Body of pancreas (tissue), 4 donors: ENCODE results near the gene UBASH3A. TPM values are rescaled to one million over a fixed set of nuclear protein-coding genes. Genes with fewer than 3 reads are reported as not detected.

Source experiments
- ATAC-seq: fragments of 150-250 bp; one replicate; pipeline ENCODE4 v1.9.1; 2016
- DNase-seq, 4 donors: peaks; one replicate each; pipeline ENCODE4 v3.0.0-alpha.2; 2019
- H3K27ac ChIP-seq, 4 donors: fragments of 200-600 bp; sonication (generic); 1 replicate in 3 of 4; 2 replicates in 1 of 4; pipeline versions ENCODE4 v1.5.1 to v1.6.1; 2016 to 2019; ENCODE audit warnings: mild to moderate bottlenecking in 1 of 4, mixed read lengths in 1 of 4, moderate library complexity in 1 of 4
- H3K27me3 ChIP-seq, 2 donors: fragments of 200-600 bp; sonication (generic); one replicate each; pipeline ENCODE4 v1.6.0; 2016; ENCODE audit warnings: mild to moderate bottlenecking in 1 of 2
- H3K36me3 ChIP-seq, 2 donors: fragments of 200-600 bp; sonication (generic); replicated peaks in 1 of 2; 2 replicates each; pipeline ENCODE4 v1.5.1; 2016; ENCODE audit warnings: low read depth in 2 of 2; ENCODE audit not compliant: insufficient read depth in 1 of 2
- H3K4me1 ChIP-seq: fragments of 200-600 bp; sonication (generic); one replicate; pipeline ENCODE4 v1.6.0; 2016
- H3K4me3 ChIP-seq, 2 donors: fragments of 200-600 bp; sonication (generic); 1 replicate in 1 of 2; 2 replicates in 1 of 2; pipeline ENCODE4 v1.5.1; 2016 to 2019
- H3K9me3 ChIP-seq, 3 donors: fragments of 200-600 bp; sonication (generic); 1 replicate in 2 of 3; 2 replicates in 1 of 3; pipeline ENCODE4 v1.5.1; 2016
- CTCF ChIP-seq, 7 experiments: fragments of 450-650 bp in 4 of 7; fragments of 200-600 bp in 3 of 7; sonication (generic) in 3 of 7; IDR thresholded peaks; one replicate each; pipeline ENCODE4 v1.5.1; 2016 to 2019; ENCODE audit warnings: antibody characterized with exemption in 7 of 7
- POLR2A ChIP-seq, 3 donors: fragments of 450-650 bp; IDR thresholded peaks; one replicate each; pipeline ENCODE4 v1.6.1; 2016; ENCODE audit warnings: antibody characterized with exemption in 3 of 3, mild to moderate bottlenecking in 2 of 3
- WGBS, 2 donors: methylation state at CpG; one replicate each; pipeline ENCODE4 v1.1.5; 2017; 5-methylcytosine and 5-hydroxymethylcytosine counted together
- intact Hi-C: fragments of 100-400 bp; cut with DNase I; formaldehyde crosslinking; loops from one replicate; pipeline ENCODE4 v1.15.1; 2023
- total RNA-seq, 2 donors: library from RNA; depleted of rRNA; stranded (reverse); fragments of >200 nt; gene quantifications; one replicate each; pipeline ENCODE4 v1.1.0, GENCODE V29; 2016

UBASH3A gene
- total RNA-seq, 2 donors from 2014 or later, result 0.26 TPM; not detected in 1

GRCh38 chr21:42453986-42454570 is 50.4 kb downstream of the UBASH3A start:
- H3K27me3 ChIP-seq, result no peaks in the 10 kb centered on the region
- intact Hi-C loops, result no loop called here
- H3K36me3 ChIP-seq, result no peaks in the 10 kb centered on the region
- TF ChIP-seq POLR2A (IDR thresholded peaks at IDR 0.05) (no peak), CTCF (IDR thresholded peaks at IDR 0.05) (no peak)
- ATAC-seq (no peak), DNase-seq (no peak)
- no peak overlapping the region for H3K4me3 ChIP-seq
- H3K27ac ChIP-seq, result no peak overlapping the region
- peaks cover 8% of the 10 kb centered on the region for H3K4me1 ChIP-seq
- no peaks in the 10 kb centered on the region for H3K9me3 ChIP-seq
- 70 to 74% methylated on average over 16 to 19 of the region's 19 CpGs for WGBS, 2 donors

GRCh38 chr21:42454786-42455185 is 51.1 kb downstream of the UBASH3A start:
- Histone ChIP-seq H3K4me3 (no peak overlapping the region), H3K27me3 (no peaks in the 10 kb centered on the region), H3K27ac (no peak overlapping the region), H3K36me3 (no peaks in the 10 kb centered on the region), H3K4me1 (peaks cover 15% of the 10 kb centered on the region), H3K9me3 (no peaks in the 10 kb centered on the region)
- intact Hi-C loops, result no loop called here
- 70 to 86% methylated on average over 9 of the region's 9 CpGs for WGBS, 2 donors
- no peak for TF ChIP-seq POLR2A (IDR thresholded peaks at IDR 0.05)
- no peak for TF ChIP-seq CTCF (IDR thresholded peaks at IDR 0.05)
- DNase-seq (no peak), ATAC-seq (no peak)

- H3K4me1 ChIP-seq, result peaks cover 15% of the 10 kb centered on the region
- WGBS, 2 donors, result 76 to 85% methylated on average over 9 of the region's 9 CpGs
- no peak for ATAC-seq
- DNase-seq, result no peak
- no peak overlapping the region for H3K4me3 ChIP-seq
- H3K27me3 ChIP-seq, result no peaks in the 10 kb centered on the region
- no peak overlapping the region for H3K27ac ChIP-seq
- intact Hi-C loops, result no loop called here
- no peaks in the 10 kb centered on the region for H3K9me3 ChIP-seq
- no peak for TF ChIP-seq CTCF (IDR thresholded peaks at IDR 0.05)
- no peak for TF ChIP-seq POLR2A (IDR thresholded peaks at IDR 0.05)
- no peaks in the 10 kb centered on the region for H3K36me3 ChIP-seq
These were observed 51.5 kb downstream of the UBASH3A start for GRCh38 chr21:42455196-42455595.

- Histone ChIP-seq H3K27me3 (no peaks in the 10 kb centered on the region), H3K36me3 (no peaks in the 10 kb centered on the region), H3K9me3 (no peaks in the 10 kb centered on the region), H3K4me1 (peaks cover 17% of the 10 kb centered on the region), H3K4me3 (no peak overlapping the region), H3K27ac (no peak overlapping the region)
- intact Hi-C loops, result no loop called here
- no peak for DNase-seq
- WGBS, 2 donors, result 72 to 81% methylated on average over 10 of the region's 10 CpGs
- ATAC-seq, result no peak
- TF ChIP-seq CTCF (IDR thresholded peaks at IDR 0.05), result no peak
These were observed 52.2 kb downstream of the UBASH3A start for GRCh38 chr21:42455754-42456440.

- ATAC-seq, result no peak
- H3K27ac ChIP-seq, result no peak overlapping the region
- H3K27me3 ChIP-seq, result no peaks in the 10 kb centered on the region
- H3K36me3 ChIP-seq, result no peaks in the 10 kb centered on the region
- no peak overlapping the region for H3K4me3 ChIP-seq
- TF ChIP-seq CTCF (IDR thresholded peaks at IDR 0.05) (no peak), POLR2A (IDR thresholded peaks at IDR 0.05) (no peak)
- peaks cover 22% of the 10 kb centered on the region for H3K4me1 ChIP-seq
- intact Hi-C loops, result no loop called here
- DNase-seq, result no peak
- WGBS, 2 donors, result 91 to 92% methylated on average over 8 of the region's 8 CpGs
- no peaks in the 10 kb centered on the region for H3K9me3 ChIP-seq
These were observed 52.8 kb downstream of the UBASH3A start for GRCh38 chr21:42456457-42456856.
